GM12801 (cell line): ENCODE data around the gene ZNF579.

Experiments used
- TF ChIP-seq, protein P1 (sequence below): IDR thresholded peaks from one replicate; pipeline ENCODE4 v1.5.1; 2011; ENCODE audit warnings: control low read depth; ENCODE audit not compliant: insufficient read length; ENCODE audit errors: extremely low read depth

Gene ZNF579

DNA sequence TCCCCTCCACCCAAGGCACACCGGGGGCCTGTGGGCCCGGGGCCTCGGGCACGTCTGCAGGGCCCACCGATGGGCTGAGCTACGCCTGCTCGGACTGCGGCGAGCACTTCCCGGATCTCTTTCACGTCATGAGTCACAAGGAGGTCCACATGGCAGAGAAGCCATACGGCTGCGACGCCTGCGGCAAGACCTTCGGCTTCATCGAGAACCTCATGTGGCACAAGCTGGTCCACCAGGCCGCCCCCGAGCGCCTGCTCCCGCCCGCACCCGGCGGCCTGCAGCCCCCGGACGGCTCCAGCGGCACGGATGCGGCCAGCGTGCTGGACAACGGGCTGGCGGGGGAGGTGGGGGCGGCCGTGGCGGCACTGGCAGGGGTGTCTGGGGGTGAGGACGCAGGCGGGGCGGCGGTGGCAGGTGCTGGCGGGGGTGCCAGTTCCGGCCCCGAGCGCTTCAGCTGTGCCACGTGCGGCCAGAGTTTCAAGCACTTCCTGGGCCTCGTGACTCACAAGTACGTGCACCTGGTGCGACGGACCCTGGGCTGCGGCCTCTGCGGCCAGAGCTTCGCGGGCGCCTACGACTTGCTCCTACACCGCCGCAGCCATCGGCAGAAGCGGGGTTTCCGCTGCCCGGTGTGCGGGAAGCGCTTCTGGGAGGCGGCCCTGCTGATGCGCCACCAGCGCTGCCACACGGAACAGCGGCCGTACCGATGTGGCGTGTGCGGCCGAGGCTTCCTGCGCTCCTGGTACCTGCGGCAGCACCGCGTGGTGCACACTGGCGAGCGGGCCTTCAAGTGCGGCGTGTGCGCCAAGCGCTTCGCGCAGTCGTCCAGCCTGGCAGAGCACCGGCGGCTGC, 35.1 kb upstream of the ZNF579 start:
- TF ChIP-seq, protein P1, sequence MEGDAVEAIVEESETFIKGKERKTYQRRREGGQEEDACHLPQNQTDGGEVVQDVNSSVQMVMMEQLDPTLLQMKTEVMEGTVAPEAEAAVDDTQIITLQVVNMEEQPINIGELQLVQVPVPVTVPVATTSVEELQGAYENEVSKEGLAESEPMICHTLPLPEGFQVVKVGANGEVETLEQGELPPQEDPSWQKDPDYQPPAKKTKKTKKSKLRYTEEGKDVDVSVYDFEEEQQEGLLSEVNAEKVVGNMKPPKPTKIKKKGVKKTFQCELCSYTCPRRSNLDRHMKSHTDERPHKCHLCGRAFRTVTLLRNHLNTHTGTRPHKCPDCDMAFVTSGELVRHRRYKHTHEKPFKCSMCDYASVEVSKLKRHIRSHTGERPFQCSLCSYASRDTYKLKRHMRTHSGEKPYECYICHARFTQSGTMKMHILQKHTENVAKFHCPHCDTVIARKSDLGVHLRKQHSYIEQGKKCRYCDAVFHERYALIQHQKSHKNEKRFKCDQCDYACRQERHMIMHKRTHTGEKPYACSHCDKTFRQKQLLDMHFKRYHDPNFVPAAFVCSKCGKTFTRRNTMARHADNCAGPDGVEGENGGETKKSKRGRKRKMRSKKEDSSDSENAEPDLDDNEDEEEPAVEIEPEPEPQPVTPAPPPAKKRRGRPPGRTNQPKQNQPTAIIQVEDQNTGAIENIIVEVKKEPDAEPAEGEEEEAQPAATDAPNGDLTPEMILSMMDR: no peak

DNA sequence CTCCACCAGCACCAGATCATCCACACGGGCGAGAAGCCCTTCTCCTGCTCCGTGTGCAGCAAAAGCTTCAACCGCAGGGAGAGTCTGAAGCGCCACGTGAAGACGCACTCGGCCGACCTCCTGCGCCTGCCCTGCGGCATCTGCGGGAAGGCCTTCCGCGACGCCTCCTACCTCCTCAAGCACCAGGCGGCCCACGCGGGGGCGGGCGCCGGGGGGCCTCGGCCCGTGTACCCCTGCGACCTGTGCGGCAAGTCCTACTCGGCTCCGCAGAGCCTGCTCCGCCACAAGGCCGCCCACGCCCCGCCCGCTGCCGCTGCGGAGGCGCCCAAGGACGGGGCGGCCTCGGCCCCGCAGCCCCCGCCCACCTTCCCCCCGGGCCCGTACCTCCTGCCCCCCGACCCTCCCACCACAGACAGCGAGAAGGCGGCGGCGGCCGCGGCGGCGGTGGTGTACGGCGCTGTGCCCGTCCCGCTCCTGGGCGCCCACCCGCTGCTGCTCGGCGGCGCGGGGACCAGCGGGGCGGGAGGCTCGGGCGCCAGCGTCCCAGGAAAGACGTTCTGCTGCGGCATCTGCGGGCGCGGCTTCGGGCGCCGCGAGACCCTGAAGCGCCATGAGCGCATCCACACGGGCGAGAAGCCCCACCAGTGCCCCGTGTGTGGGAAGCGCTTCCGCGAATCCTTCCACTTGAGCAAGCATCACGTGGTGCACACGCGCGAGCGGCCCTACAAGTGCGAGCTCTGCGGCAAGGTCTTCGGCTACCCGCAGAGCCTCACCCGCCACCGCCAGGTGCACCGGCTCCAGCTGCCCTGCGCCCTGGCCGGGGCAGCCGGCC, 34.3 kb upstream of the ZNF579 start:
- TF ChIP-seq, protein P1: no peak

DNA sequence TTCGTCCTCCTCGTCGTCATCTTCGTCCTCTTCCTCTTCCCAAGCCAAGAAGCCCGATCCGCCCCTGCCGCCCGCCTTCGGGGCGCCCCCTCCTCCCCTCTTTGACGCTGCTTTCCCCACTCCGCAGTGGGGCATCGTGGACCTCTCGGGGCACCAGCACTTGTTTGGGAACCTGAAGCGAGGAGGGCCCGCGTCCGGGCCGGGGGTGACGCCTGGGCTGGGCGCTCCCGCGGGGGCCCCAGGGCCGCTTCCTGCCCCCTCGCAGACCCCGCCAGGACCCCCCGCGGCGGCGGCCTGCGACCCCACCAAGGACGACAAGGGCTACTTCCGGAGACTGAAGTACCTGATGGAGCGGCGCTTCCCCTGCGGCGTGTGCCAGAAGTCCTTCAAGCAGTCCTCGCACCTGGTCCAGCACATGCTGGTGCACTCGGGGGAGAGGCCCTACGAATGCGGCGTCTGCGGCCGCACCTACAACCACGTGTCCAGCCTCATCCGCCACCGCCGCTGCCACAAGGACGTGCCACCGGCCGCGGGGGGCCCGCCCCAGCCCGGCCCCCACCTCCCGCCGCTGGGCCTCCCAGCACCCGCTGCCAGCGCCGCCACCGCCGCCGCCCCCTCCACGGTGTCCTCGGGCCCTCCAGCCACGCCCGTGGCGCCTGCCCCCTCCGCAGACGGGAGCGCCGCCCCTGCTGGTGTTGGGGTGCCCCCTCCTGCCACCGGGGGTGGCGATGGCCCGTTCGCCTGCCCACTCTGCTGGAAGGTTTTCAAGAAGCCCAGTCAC, 33.5 kb upstream of the ZNF579 start:
- TF ChIP-seq, protein P1: no peak

DNA sequence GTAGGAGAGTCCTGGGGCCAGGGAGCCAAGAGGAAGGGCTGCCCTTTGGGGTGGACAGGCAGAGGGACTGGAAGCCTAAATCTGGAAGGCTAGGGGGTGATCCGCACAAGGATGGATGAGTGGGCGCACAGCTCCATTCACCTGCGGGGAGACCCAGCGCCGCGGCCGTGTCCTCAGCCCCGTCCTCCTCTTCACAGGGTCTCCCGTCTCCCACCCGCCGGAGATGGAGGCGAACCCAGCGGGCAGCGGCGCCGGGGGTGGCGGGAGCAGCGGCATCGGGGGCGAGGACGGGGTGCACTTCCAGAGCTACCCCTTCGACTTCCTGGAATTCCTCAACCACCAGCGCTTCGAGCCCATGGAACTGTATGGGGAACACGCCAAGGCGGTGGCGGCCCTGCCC, 32.7 kb upstream of the ZNF579 start:
- TF ChIP-seq, protein P1: no peak

DNA sequence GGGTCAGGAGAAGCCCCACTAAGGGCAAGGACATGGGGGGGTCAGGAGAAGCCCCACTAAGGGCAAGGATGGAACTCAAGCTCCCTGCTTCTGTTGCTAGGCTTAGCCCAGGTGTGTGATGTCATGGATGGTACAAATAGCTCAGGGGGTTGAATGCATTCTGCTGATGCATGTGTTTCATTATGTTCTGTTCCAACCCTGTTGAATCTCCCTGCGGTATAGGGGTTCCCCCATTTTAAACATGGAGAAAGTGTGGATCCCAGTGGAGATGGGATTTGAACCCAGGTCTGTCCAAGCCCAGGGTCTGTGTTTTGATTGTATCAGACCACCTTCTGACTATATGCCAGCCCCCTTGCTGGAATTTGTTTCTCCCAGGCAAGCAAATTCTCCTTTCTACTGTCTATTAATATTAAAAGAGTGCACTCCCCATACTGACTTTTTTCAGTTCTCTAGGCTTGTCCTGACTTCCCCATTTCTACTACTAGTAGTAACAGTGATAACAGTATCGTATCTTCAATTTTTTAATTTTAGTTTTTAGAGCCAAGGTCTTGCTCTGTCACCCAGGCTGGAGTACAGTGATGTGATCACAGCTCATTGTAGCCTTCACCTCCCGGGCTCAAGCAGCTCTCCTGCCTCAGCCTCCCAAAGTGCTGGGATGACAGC, 31.5 kb upstream of the ZNF579 start:
- TF ChIP-seq, protein P1: no peak

DNA sequence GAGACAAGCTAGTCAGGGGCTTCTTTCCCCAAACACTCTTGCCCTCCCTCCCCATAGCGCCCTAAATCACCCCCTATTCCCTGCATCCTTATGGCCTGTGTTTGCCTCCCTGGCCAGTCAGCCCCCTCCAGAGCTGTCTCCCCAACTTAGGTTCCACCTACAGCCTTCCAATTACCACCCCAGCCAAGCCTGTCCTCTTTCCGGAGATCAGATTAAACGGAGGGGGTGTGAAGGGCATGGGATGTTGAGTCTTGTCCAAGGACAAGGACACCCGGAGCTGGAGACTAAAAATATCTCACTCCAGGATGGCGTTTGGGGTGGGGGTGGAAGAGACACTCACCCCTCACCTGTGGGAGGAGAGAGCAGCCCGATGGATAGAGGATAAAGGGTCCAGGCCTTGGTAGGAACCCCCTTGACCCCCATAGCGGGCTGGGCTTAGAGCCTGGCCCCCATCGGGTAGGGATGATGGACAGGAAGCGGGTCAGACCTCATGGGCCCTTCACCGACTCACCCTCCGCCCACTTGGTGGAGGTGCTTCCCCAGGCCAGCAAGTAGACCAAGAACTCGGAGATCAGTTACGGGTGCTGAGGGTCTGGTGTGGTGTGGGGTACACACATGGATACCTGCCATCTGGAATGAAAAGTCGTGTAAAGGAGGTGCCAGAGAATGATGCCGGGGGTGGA, 30.8 kb upstream of the ZNF579 start:
- TF ChIP-seq, protein P1: no peak
